H1 (cell line): ENCODE measurements around the gene CLRN1. TPM values are rescaled to one million over a fixed set of nuclear protein-coding genes. Genes with fewer than 3 reads are reported as not detected.

ENCODE experiments used
- CTCF ChIA-PET: fragments of 300-600 bp; sonication (Branson Sonifier 250); formaldehyde crosslinking; loops from one replicate; lab custom pipeline; 2021; ENCODE audit not compliant: partially characterized antibody; lab: Charles Lee
- POLR2A ChIA-PET: fragments of 300-600 bp; sonication (Branson Sonifier 250); formaldehyde crosslinking; loops from one replicate; lab custom pipeline; 2021; ENCODE audit warnings: inconsistent platforms; ENCODE audit not compliant: partially characterized antibody; lab: Charles Lee
- DNase-seq, 2 experiments: peaks; one replicate each; pipeline versions ENCODE4 v3.0.0 to v3.0.0-alpha.2; 2010 to 2022; ENCODE audit warnings: low spot score in 2 of 2, low read depth in 1 of 2, mixed read lengths in 1 of 2
- FAIRE-seq: peaks from 2 replicates; lab custom pipeline; 2011; peaks lifted over from hg19 to GRCh38; lab: Jason Lieb, UNC
- H2AFZ ChIP-seq: 2 replicates; pipeline ENCODE4 v1.8.1; 2012; ENCODE audit warnings: low read length, inconsistent platforms
- H2AK5ac ChIP-seq: 2 replicates; pipeline ENCODE4 v1.6.1; 2013; ENCODE audit warnings: low read depth, low read length
- H2BK120ac ChIP-seq: replicated peaks from 2 replicates; pipeline ENCODE3; 2013; ENCODE audit warnings: low read depth, low read length, inconsistent platforms
- H2BK12ac ChIP-seq: 2 replicates; pipeline ENCODE4 v1.6.1; 2013; ENCODE audit warnings: low read depth, low read length
- H2BK15ac ChIP-seq: 2 replicates; pipeline ENCODE4 v1.6.1; 2013; ENCODE audit warnings: low read length
- H2BK20ac ChIP-seq: 2 replicates; pipeline ENCODE4 v1.6.1; 2013; ENCODE audit warnings: low read length
- H2BK5ac ChIP-seq: 2 replicates; pipeline ENCODE4 v1.6.1; 2013; ENCODE audit warnings: low read depth, low read length
- H3K14ac ChIP-seq: 2 replicates; pipeline ENCODE4 v1.6.1; 2013; ENCODE audit warnings: inconsistent platforms; ENCODE audit not compliant: insufficient read length
- H3K18ac ChIP-seq: 2 replicates; pipeline ENCODE4 v1.6.1; 2013; ENCODE audit warnings: low read length; ENCODE audit errors: extremely low read depth
- H3K23ac ChIP-seq: 2 replicates; pipeline ENCODE4 v1.6.1; 2013; ENCODE audit warnings: inconsistent platforms; ENCODE audit not compliant: insufficient read length
- H3K23me2 ChIP-seq: 2 replicates; pipeline ENCODE4 v1.6.1; 2013; ENCODE audit warnings: low read depth, low read length
- H3K27ac ChIP-seq: 2 replicates; pipeline ENCODE4 v1.6.1; 2011; ENCODE audit warnings: low read depth, low read length, inconsistent platforms
- H3K27me3 ChIP-seq, 4 experiments: replicated peaks in 1 of 4; 1 replicate in 1 of 4; 2 replicates in 3 of 4; pipeline versions ENCODE4 v1.6.1 to v1.8.1; 2011 to 2013; ENCODE audit warnings: low read length in 3 of 4, mild to moderate bottlenecking in 3 of 4, inconsistent platforms in 2 of 4, mixed read lengths in 2 of 4, moderate library complexity in 1 of 4; ENCODE audit not compliant: control insufficient read depth in 3 of 4, insufficient read depth in 3 of 4; ENCODE audit errors: extremely low read depth in 1 of 4
- H3K36me3 ChIP-seq, 4 experiments: 2 replicates each; pipeline versions ENCODE4 v1.6.1 to v1.8.1; 2011 to 2013; ENCODE audit warnings: mild to moderate bottlenecking in 4 of 4, low read length in 3 of 4, moderate library complexity in 2 of 4, control low read depth in 1 of 4, inconsistent platforms in 1 of 4; ENCODE audit not compliant: insufficient read depth in 4 of 4, control insufficient read depth in 2 of 4
- H3K4ac ChIP-seq: replicated peaks from 2 replicates; pipeline ENCODE3; 2013; ENCODE audit warnings: low read length, low read depth, mixed read lengths, inconsistent platforms; ENCODE audit not compliant: insufficient read length
- H3K4me1 ChIP-seq, 4 experiments: replicated peaks in 1 of 4; 1 replicate in 1 of 4; 2 replicates in 3 of 4; pipeline versions ENCODE4 v1.6.1 to v1.8.1; 2011 to 2013; ENCODE audit warnings: low read length in 3 of 4, inconsistent platforms in 2 of 4, mixed read lengths in 1 of 4; ENCODE audit not compliant: insufficient read depth in 4 of 4, control insufficient read depth in 3 of 4
- H3K4me2 ChIP-seq, 2 experiments: 2 replicates each; pipeline versions ENCODE4 v1.6.1 to v1.8.1; 2011 to 2013; ENCODE audit warnings: low read depth in 2 of 2, low read length in 2 of 2, control low read depth in 1 of 2, inconsistent platforms in 1 of 2, mild to moderate bottlenecking in 1 of 2; ENCODE audit not compliant: insufficient read depth in 1 of 2
- H3K4me3 ChIP-seq, 4 experiments: fragments of 200-600, 300-600 bp in 1 of 4; sonication (generic), shearing (Covaris generic), sonication (Bioruptor Twin) in 1 of 4; 2 replicates each; pipeline versions ENCODE4 v1.5.1 to v1.8.1; 2011 to 2016; ENCODE audit warnings: low read length in 4 of 4, low read depth in 3 of 4, control low read depth in 2 of 4, inconsistent platforms in 2 of 4, mild to moderate bottlenecking in 2 of 4, mixed read lengths in 1 of 4, moderate library complexity in 1 of 4; ENCODE audit not compliant: insufficient read depth in 2 of 4; ENCODE audit errors: extremely low read depth in 1 of 4
- H3K56ac ChIP-seq: replicated peaks from 2 replicates; pipeline ENCODE3; 2013; ENCODE audit warnings: low read depth, mild to moderate bottlenecking, mixed read lengths, low read length, inconsistent platforms; ENCODE audit not compliant: insufficient read length
- H3K79me1 ChIP-seq: 2 replicates; pipeline ENCODE4 v1.6.1; 2013; ENCODE audit warnings: low read depth, low read length, control low read depth
- H3K79me2 ChIP-seq, 2 experiments: 2 replicates each; pipeline versions ENCODE4 v1.6.1 to v1.8.1; 2012 to 2013; ENCODE audit warnings: low read length in 2 of 2, mild to moderate bottlenecking in 2 of 2, inconsistent platforms in 1 of 2; ENCODE audit not compliant: insufficient read depth in 2 of 2, control insufficient read depth in 1 of 2
- H3K9ac ChIP-seq, 4 experiments: replicated peaks in 1 of 4; 1 replicate in 1 of 4; 2 replicates in 3 of 4; pipeline versions ENCODE4 v1.6.1 to v1.8.1; 2011 to 2013; ENCODE audit warnings: low read depth in 3 of 4, low read length in 3 of 4, control low read depth in 2 of 4, mild to moderate bottlenecking in 2 of 4, moderate library complexity in 2 of 4, inconsistent platforms in 1 of 4; ENCODE audit errors: extremely low read depth in 1 of 4
- H3K9me3 ChIP-seq, 2 experiments: 2 replicates each; pipeline versions ENCODE4 v1.6.1 to v1.8.1; 2012 to 2013; ENCODE audit warnings: mild to moderate bottlenecking in 2 of 2, moderate library complexity in 2 of 2, control low read depth in 1 of 2, inconsistent platforms in 1 of 2, low read depth in 1 of 2, low read length in 1 of 2, mixed read lengths in 1 of 2; ENCODE audit not compliant: insufficient read depth in 2 of 2
- H4K20me1 ChIP-seq, 2 experiments: replicated peaks in 1 of 2; 2 replicates each; pipeline versions ENCODE3 to v1.8.1; 2011 to 2013; ENCODE audit warnings: inconsistent platforms in 2 of 2, low read length in 2 of 2, mild to moderate bottlenecking in 1 of 2; ENCODE audit not compliant: insufficient read depth in 2 of 2, control insufficient read depth in 1 of 2
- H4K5ac ChIP-seq: 2 replicates; pipeline ENCODE4 v1.6.1; 2013; ENCODE audit warnings: low read length, low read depth, mixed read lengths, inconsistent platforms; ENCODE audit not compliant: insufficient read length
- H4K8ac ChIP-seq: 2 replicates; pipeline ENCODE4 v1.8.0; 2013; ENCODE audit warnings: mild to moderate bottlenecking, moderate library complexity, low read length, inconsistent platforms; ENCODE audit not compliant: insufficient read depth; ENCODE audit errors: extremely low read depth
- H4K91ac ChIP-seq: replicated peaks from 2 replicates; pipeline ENCODE3; 2013; ENCODE audit warnings: low read length, mixed read lengths, inconsistent platforms; ENCODE audit not compliant: insufficient read length
- BACH1 ChIP-seq: IDR thresholded peaks from 2 replicates; pipeline ENCODE4 v1.6.1; 2012; ENCODE audit warnings: low read length, improper control_type of control experiment
- EP300 ChIP-seq, 2 experiments: IDR thresholded peaks; 1 replicate in 1 of 2; 2 replicates in 1 of 2; pipeline ENCODE4 v1.6.1; 2011 to 2012; ENCODE audit warnings: low read depth in 2 of 2, low read length in 2 of 2, mild to moderate bottlenecking in 2 of 2, borderline replicate concordance in 1 of 2, inconsistent platforms in 1 of 2, moderate library complexity in 1 of 2
- EZH2 ChIP-seq: fragments of 200-600 bp; sonication (generic); IDR thresholded peaks from 2 replicates; pipeline ENCODE4 v1.7.1; 2012; ENCODE audit warnings: low read depth, mild to moderate bottlenecking, moderate library complexity, low read length, inconsistent platforms; ENCODE audit not compliant: severe bottlenecking
- KDM5A ChIP-seq: fragments of 200-600 bp; IDR thresholded peaks from 2 replicates; pipeline ENCODE4 v1.7.1; 2012; ENCODE audit warnings: mild to moderate bottlenecking, low read length, inconsistent platforms, mixed read lengths
- MAFK ChIP-seq: IDR thresholded peaks from 2 replicates; pipeline ENCODE4 v1.6.1; 2012; ENCODE audit warnings: low read depth, mild to moderate bottlenecking, improper control_type of control experiment, low read length
- NANOG ChIP-seq: IDR thresholded peaks from 2 replicates; pipeline ENCODE4 v1.6.1; 2011; ENCODE audit warnings: low read length, low read depth, mild to moderate bottlenecking, inconsistent platforms; ENCODE audit not compliant: insufficient read depth, poor library complexity, severe bottlenecking
- POLR2AphosphoS5 ChIP-seq: IDR thresholded peaks from 2 replicates; pipeline ENCODE4 v1.6.1; 2011; ENCODE audit warnings: low read depth, low read length
- POU5F1 ChIP-seq: IDR thresholded peaks from 2 replicates; pipeline ENCODE4 v1.6.1; 2011; ENCODE audit warnings: low read depth, mild to moderate bottlenecking, low read length, moderate library complexity
- RFX5 ChIP-seq: IDR thresholded peaks from 2 replicates; pipeline ENCODE4 v1.6.1; 2011; ENCODE audit warnings: low read depth, low read length, improper control_type of control experiment, borderline replicate concordance
- SIX5 ChIP-seq: IDR thresholded peaks from 2 replicates; pipeline ENCODE4 v1.6.1; 2011; ENCODE audit warnings: mild to moderate bottlenecking, low read depth, low read length
- SP2 ChIP-seq: IDR thresholded peaks from 2 replicates; pipeline ENCODE4 v1.6.1; 2012; ENCODE audit warnings: mild to moderate bottlenecking, low read length, inconsistent platforms
- TAF1 ChIP-seq: IDR thresholded peaks from 2 replicates; pipeline ENCODE4 v1.6.1; 2011; ENCODE audit warnings: mild to moderate bottlenecking, low read depth, low read length
- WGBS, 2 experiments: shearing (Covaris generic) in 1 of 2; methylation state at CpG; one replicate each; pipeline versions ENCODE4 v1.1.6 to v1.1.7; 2013 to 2015; ENCODE audit warnings: low lambda C conversion rate in 2 of 2, mixed read lengths in 2 of 2, inconsistent platforms in 1 of 2, low coverage in 1 of 2, missing lambda C conversion rate in 1 of 2; ENCODE audit not compliant: insufficient replicate concordance in 2 of 2, insufficient coverage in 1 of 2, insufficient read length in 1 of 2; ENCODE audit errors: extremely low coverage in 1 of 2, missing lambda C conversion rate in 1 of 2; 5-methylcytosine and 5-hydroxymethylcytosine counted together
- polyA plus RNA-seq, 7 experiments: library from polyadenylated mRNA; depleted of rRNA in 3 of 7; stranded (reverse) in 5 of 7; unstranded in 2 of 7; fragments of >200 nt in 5 of 7; fragments of 200-250 nt in 2 of 7; gene quantifications; 1 replicate in 5 of 7; 2 replicates in 1 of 7; 4 replicates in 1 of 7; pipeline versions ENCODE4 v1.2.1 to v1.2.3, GENCODE V29; 2011 to 2013; ENCODE audit warnings: missing spikeins in 2 of 7, mixed read lengths in 2 of 7
- total RNA-seq: library from RNA; stranded (reverse); fragmentation: NEBNext Ultra II Directional; extraction: Animal tissue kit (Norgen Biotek cat#: 25700); gene quantifications from 2 replicates; pipeline ENCODE4 v1.2.1, GENCODE V29; 2021

CLRN1 gene
- total and polyA plus RNA-seq, 2 of the 8 experiments (the other 6 are each of a cell fraction or from before 2014, with no cell fraction given), result 0.20 to 0.35 TPM

- CTCF ChIA-PET, result interaction anchor here (3.5 kb wide), 1 partner anchor 221 kb away, joined by 23 read pairs; no protein-coding TSS in a partner anchor
- no peak overlapping the region for H2AK5ac ChIP-seq
Observed at GRCh38 chr3:150922611-150923010, 49.9 kb downstream of the CLRN1 start.

More at GRCh38 chr3:150922611-150923010, 49.9 kb downstream of the CLRN1 start:
- no peak overlapping the region for H3K56ac ChIP-seq
- TF ChIP-seq POU5F1 (no peak), EZH2 (no peak), SIX5 (no peak), EP300 (IDR thresholded peaks at IDR 0.05; ENCODE audit: borderline replicate concordance in 1 of 2, low read depth in 2 of 2, low read length in 2 of 2) (no peak), KDM5A (no peak), POLR2AphosphoS5 (no peak), TAF1 (no peak), NANOG (no peak), BACH1 (no peak), MAFK (no peak), RFX5 (no peak), SP2 (no peak)
- H2AFZ ChIP-seq, result no peak overlapping the region
- no peak overlapping the region for H2BK15ac ChIP-seq
- DNase-seq, result peak in 1 of 2 experiments; percentile 65
- no peaks in the 10 kb centered on the region for H3K9me3 ChIP-seq
- POLR2A ChIA-PET, result no interaction called here
- H4K8ac ChIP-seq, result no peak overlapping the region
- H3K4me2 ChIP-seq, result no peak overlapping the region; a peak in 1 of 4 replicates
- H3K79me2 ChIP-seq, result no peaks in the 10 kb centered on the region
- H3K9ac ChIP-seq, result no peak overlapping the region
- H3K4ac ChIP-seq, result no peak overlapping the region
- no peak overlapping the region for H3K23ac ChIP-seq
- H2BK12ac ChIP-seq, result no peak overlapping the region
- no peak overlapping the region for H2BK20ac ChIP-seq
- H4K91ac ChIP-seq, result no peak overlapping the region
- H3K4me3 ChIP-seq, result no peak overlapping the region
- H3K18ac ChIP-seq, result no peak overlapping the region
- no peak overlapping the region for H3K14ac ChIP-seq
- H4K20me1 ChIP-seq, result no peaks in the 10 kb centered on the region
- H2BK120ac ChIP-seq, result no peak overlapping the region
- no peak overlapping the region for H2BK5ac ChIP-seq
- FAIRE-seq, result no peak
- no peaks in the 10 kb centered on the region for H3K79me1 ChIP-seq
- H3K27me3 ChIP-seq, result no peaks in the 10 kb centered on the region; a peak in 1 of 7 replicates
- no peaks in the 10 kb centered on the region for H3K36me3 ChIP-seq
- no peaks in the 10 kb centered on the region; the same call in 1 of the 2 replicates for H3K23me2 ChIP-seq
- H4K5ac ChIP-seq, result no peak overlapping the region
- WGBS, 2 experiments, result 71% methylated on average over 10 of the region's 10 CpGs; no CpG with 5 or more reads in 1 of the 2 experiments
- H3K4me1 ChIP-seq, result peaks cover 2 to 13% (median 4%) of the 10 kb centered on the region in 4 experiments; a peak in 6 of 7 replicates
- H3K27ac ChIP-seq, result no peak overlapping the region
